Naive thymus-derived CD8-positive, alpha-beta T cell (primary cell): ENCODE results near the gene EBF3. TPM values are rescaled to one million over a fixed set of nuclear protein-coding genes. Genes with fewer than 3 reads are reported as not detected.

Experiments
- ATAC-seq, 2 donors: fragments of 150-1000 bp; cut with Tn5 transposase in 1 of 2; sonication (Bioruptor Pico), chemical (Tn5 transposase) in 1 of 2; 1 replicate in 1 of 2; 2 replicates in 1 of 2; pipeline ENCODE4 v1.10.0; 2021; ENCODE audit warnings: mild to moderate bottlenecking in 2 of 2, moderate library complexity in 2 of 2
- POLR2A ChIA-PET: fragments of 350-600 bp; sonication (Branson Sonifier 250); formaldehyde crosslinking; loops from one replicate; lab custom pipeline; 2021; ENCODE audit warnings: antibody characterized with exemption; lab: Charles Lee
- DNase-seq, 10 donors: peaks; one replicate each; pipeline versions ENCODE4 v3.0.0 to v3.0.0-alpha.2; 2020 to 2022
- H3K27ac Mint-ChIP-seq, 10 donors: one replicate each; pipeline ENCODE4 v1.8.0; 2020 to 2022; ENCODE audit warnings: mild to moderate bottlenecking in 10 of 10, mixed read lengths in 10 of 10, moderate library complexity in 4 of 10, inconsistent platforms in 1 of 10
- H3K27me3 Mint-ChIP-seq, 5 donors: one replicate each; pipeline ENCODE4 v1.8.0; 2021 to 2022; ENCODE audit warnings: mixed read lengths in 5 of 5
- H3K36me3 Mint-ChIP-seq, 3 donors: one replicate each; pipeline ENCODE4 v1.8.0; 2020 to 2022; ENCODE audit warnings: mixed read lengths in 3 of 3, mild to moderate bottlenecking in 2 of 3, inconsistent platforms in 1 of 3
- H3K4me1 Mint-ChIP-seq, 4 donors: one replicate each; pipeline ENCODE4 v1.8.0; 2021 to 2022; ENCODE audit warnings: mixed read lengths in 4 of 4
- H3K4me3 Mint-ChIP-seq, 10 donors: one replicate each; pipeline ENCODE4 v1.8.0; 2020 to 2022; ENCODE audit warnings: mild to moderate bottlenecking in 10 of 10, mixed read lengths in 10 of 10, moderate library complexity in 6 of 10, inconsistent platforms in 1 of 10
- H3K9me3 Mint-ChIP-seq, 9 donors: one replicate each; pipeline ENCODE4 v1.8.0; 2020 to 2022; ENCODE audit warnings: mixed read lengths in 9 of 9, mild to moderate bottlenecking in 3 of 9, inconsistent platforms in 1 of 9, moderate library complexity in 1 of 9
- polyA plus RNA-seq, 3 donors: library from polyadenylated mRNA; unstranded; fragments of 300-500 nt; fragmentation: Illumina TruSeq; gene quantifications; one replicate each; pipeline ENCODE4 v1.2.3, GENCODE V29; 2021
- total RNA-seq, 8 experiments: library from RNA in 2 of 8; stranded (reverse) in 2 of 8; gene quantifications; one replicate each; pipeline ENCODE4 v1.2.3 and lab custom pipeline; 2021 to 2026

EBF3 gene
- total and polyA plus RNA-seq, 5 experiments from 2014 or later, result not detected

GRCh38 chr10:129833994-129834739, 129.9 kb downstream of the EBF3 start:
- H3K27ac Mint-ChIP-seq, result peak overlapping the region in 1 of 10 donors; percentile 5
- no peak for ATAC-seq
- H3K4me1 Mint-ChIP-seq, result no peaks in the 10 kb centered on the region
- DNase-seq, result no peak
- H3K27me3 Mint-ChIP-seq, result peaks cover 0 to 2% (median 0%) of the 10 kb centered on the region in 5 donors
- POLR2A ChIA-PET, result no interaction called here
- H3K9me3 Mint-ChIP-seq, result no peaks in the 10 kb centered on the region
- no peak overlapping the region for H3K4me3 Mint-ChIP-seq
- H3K36me3 Mint-ChIP-seq, result no peaks in the 10 kb centered on the region

GRCh38 chr10:129833468-129833950, 130.6 kb downstream of the EBF3 start:
- ATAC-seq (no peak), DNase-seq (no peak)
- H3K27ac Mint-ChIP-seq, result no peak overlapping the region
- H3K9me3 Mint-ChIP-seq, result no peaks in the 10 kb centered on the region
- H3K4me3 Mint-ChIP-seq, result no peak overlapping the region
- POLR2A ChIA-PET, result no interaction called here
- no peaks in the 10 kb centered on the region for H3K36me3 Mint-ChIP-seq
- peaks cover 0 to 2% (median 0%) of the 10 kb centered on the region in 5 donors for H3K27me3 Mint-ChIP-seq
- H3K4me1 Mint-ChIP-seq, result no peaks in the 10 kb centered on the region

- Mint-ChIP-seq H3K4me3 (no peak overlapping the region), H3K36me3 (no peaks in the 10 kb centered on the region), H3K9me3 (no peaks in the 10 kb centered on the region), H3K27me3 (peaks cover 0 to 2% (median 0%) of the 10 kb centered on the region in 5 donors), H3K27ac (no peak overlapping the region), H3K4me1 (no peaks in the 10 kb centered on the region)
- DNase-seq (no peak), ATAC-seq (no peak)
- POLR2A ChIA-PET, result no interaction called here
Observed at GRCh38 chr10:129832573-129833467, 131.3 kb downstream of the EBF3 start.

DNA sequence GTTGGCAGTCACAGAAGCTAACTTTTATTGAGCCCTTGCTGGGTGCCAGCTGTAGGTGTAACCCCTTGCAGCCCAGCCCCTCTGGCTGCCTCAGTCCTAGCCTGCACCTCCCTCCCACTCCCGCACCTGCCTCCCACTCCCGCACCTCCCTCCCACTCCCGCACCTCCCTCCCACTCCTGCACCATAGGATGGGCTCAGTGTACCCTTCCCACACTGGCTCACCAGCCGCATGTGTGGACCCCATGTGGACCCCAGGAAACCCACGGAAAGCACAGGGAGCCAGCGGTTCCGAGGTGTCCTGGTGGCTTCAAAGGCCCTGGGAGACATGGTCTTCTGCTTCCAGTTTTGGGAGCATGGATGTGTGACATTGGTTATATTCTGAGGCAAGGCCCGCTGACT, 132.9 kb downstream of the EBF3 start:
- Mint-ChIP-seq H3K4me3 (no peak overlapping the region), H3K27ac (no peak overlapping the region), H3K4me1 (no peaks in the 10 kb centered on the region), H3K36me3 (no peaks in the 10 kb centered on the region), H3K27me3 (peaks cover 0 to 2% (median 0%) of the 10 kb centered on the region in 5 donors), H3K9me3 (no peaks in the 10 kb centered on the region)
- DNase-seq (no peak), ATAC-seq (no peak)
- POLR2A ChIA-PET, result no interaction called here

DNA sequence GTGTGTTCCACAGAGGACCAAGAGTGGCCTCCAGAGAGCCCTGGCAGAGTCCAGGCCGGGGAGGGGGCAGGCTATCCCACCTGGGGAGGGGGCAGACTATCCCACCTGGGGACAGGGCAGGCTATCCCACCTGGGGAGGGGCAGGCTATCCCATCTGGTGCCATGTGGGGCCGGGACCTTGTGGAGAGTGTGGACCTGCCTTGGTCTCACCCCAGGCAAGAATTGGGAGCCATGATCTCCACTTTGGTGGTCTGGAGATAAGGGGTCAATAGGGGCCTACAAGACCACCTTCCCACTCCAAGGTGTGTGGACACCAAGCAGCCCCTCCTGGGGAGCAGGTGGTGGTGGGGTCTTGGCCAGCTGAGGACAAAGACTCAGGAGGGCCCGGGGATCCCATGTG, 138.2 kb downstream of the EBF3 start:
- DNase-seq (no peak), ATAC-seq (no peak)
- Mint-ChIP-seq H3K4me1 (no peaks in the 10 kb centered on the region), H3K4me3 (no peak overlapping the region), H3K9me3 (no peaks in the 10 kb centered on the region), H3K36me3 (peaks cover 0 to 6% (median 0%) of the 10 kb centered on the region in 3 donors), H3K27me3 (peaks cover 0 to 5% (median 1%) of the 10 kb centered on the region in 5 donors), H3K27ac (no peak overlapping the region)
- POLR2A ChIA-PET, result no interaction called here

GRCh38 chr10:129825221-129825620, 138.9 kb downstream of the EBF3 start:
- POLR2A ChIA-PET, result no interaction called here
- ATAC-seq, result no peak
- H3K36me3 Mint-ChIP-seq, result peaks cover 0 to 6% (median 0%) of the 10 kb centered on the region in 3 donors
- H3K9me3 Mint-ChIP-seq, result peaks cover 0 to under 1% (median 0%) of the 10 kb centered on the region in 9 donors
- H3K4me1 Mint-ChIP-seq, result no peaks in the 10 kb centered on the region
- no peak overlapping the region for H3K27ac Mint-ChIP-seq
- peaks cover 0 to 5% (median 1%) of the 10 kb centered on the region in 5 donors for H3K27me3 Mint-ChIP-seq
- H3K4me3 Mint-ChIP-seq, result no peak overlapping the region
- DNase-seq, result no peak

DNA sequence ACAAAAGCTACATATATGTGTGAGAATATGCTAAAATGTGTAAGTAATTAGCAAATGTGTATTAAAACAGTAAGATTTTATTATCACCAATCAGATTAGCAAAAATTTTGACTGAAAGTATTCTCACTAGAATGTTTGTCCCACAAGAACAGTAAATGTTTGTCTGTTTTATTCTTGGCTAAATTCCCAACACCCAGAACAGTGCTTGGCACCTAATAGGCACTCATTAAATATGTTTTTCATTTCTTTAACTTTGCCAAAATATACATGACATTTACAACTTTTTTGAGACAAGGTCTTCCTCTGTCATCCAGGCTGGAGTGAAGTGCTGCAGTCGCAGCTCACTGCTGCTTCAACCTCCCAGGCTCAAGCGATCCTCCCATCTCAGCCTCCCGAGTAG, 143.6 kb downstream of the EBF3 start:
- no peak overlapping the region for H3K4me3 Mint-ChIP-seq
- DNase-seq (no peak), ATAC-seq (no peak)
- H3K27ac Mint-ChIP-seq, result peak overlapping the region in 1 of 10 donors; percentile 68
- peaks cover 0 to 19% (median 6%) of the 10 kb centered on the region in 9 donors for H3K9me3 Mint-ChIP-seq
- H3K27me3 Mint-ChIP-seq, result peaks cover 0 to 11% (median 5%) of the 10 kb centered on the region in 5 donors
- no peaks in the 10 kb centered on the region for H3K4me1 Mint-ChIP-seq
- peaks cover 3 to 14% (median 7%) of the 10 kb centered on the region in 3 donors for H3K36me3 Mint-ChIP-seq
- POLR2A ChIA-PET, result no interaction called here

GRCh38 chr10:129816656-129817045, 147.4 kb downstream of the EBF3 start:
- DNase-seq, result no peak
- Mint-ChIP-seq H3K27me3 (peaks cover 0 to 15% (median 10%) of the 10 kb centered on the region in 5 donors), H3K27ac (no peak overlapping the region), H3K4me3 (no peak overlapping the region), H3K9me3 (peaks cover 0 to 19% (median 6%) of the 10 kb centered on the region in 9 donors), H3K4me1 (no peaks in the 10 kb centered on the region), H3K36me3 (peaks cover 3 to 8% (median 7%) of the 10 kb centered on the region in 3 donors)
- no peak for ATAC-seq
- POLR2A ChIA-PET, result no interaction called here

GRCh38 chr10:129815898-129816655, 148.0 kb downstream of the EBF3 start:
- no peak for ATAC-seq
- Mint-ChIP-seq H3K4me3 (no peak overlapping the region), H3K27me3 (peaks cover 0 to 17% (median 10%) of the 10 kb centered on the region in 5 donors), H3K27ac (no peak overlapping the region), H3K4me1 (no peaks in the 10 kb centered on the region), H3K9me3 (peaks cover 0 to 19% (median 6%) of the 10 kb centered on the region in 9 donors), H3K36me3 (peaks cover 3 to 8% (median 7%) of the 10 kb centered on the region in 3 donors)
- DNase-seq, result no peak
- POLR2A ChIA-PET, result no interaction called here

DNA sequence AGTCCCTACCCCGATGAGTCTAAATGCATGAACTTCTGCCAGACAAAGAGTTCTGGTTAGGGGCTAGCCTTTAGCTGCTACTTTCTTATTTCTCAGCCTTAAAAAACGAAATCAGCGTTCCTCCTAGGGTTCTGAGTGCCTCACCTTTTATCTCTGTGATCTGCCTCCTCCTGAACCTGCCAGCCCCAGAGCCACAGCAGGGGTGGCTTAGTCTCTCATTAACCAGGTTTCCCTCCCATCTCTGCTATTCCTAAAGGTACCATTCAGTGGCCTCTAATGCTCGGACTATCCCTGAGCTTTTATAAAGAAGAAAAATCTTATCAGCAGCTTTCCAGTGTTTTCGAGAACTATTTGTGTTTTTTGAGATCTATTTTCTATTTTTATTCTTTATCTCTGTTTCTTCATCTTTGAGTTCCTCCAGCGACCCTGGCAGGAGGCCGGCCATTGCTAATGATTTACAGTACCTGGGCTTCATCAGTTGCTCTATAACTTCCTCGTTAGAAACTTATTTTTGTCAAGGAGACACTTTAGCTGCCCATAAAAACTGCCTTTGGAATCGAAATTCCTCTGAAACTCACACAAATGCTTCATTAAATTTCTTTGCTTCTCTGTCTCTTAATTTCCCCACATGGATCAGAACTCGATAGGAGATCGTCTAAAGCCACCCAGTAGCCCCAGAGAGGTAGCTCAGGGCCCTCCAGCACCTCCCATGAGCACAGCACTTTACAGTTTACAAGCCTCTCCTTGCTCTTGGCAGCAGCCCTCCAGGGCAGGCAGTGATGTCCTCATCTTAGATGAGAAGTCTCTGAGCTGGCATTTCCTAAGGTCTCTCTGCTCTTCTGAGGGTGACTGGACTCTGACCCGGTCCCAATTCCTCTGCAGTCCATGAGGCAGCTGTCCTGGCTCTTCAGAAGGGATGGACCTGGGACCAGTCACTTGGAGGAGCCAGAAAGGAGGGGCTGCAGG, 149.1 kb downstream of the EBF3 start:
- no peak for DNase-seq

DNA sequence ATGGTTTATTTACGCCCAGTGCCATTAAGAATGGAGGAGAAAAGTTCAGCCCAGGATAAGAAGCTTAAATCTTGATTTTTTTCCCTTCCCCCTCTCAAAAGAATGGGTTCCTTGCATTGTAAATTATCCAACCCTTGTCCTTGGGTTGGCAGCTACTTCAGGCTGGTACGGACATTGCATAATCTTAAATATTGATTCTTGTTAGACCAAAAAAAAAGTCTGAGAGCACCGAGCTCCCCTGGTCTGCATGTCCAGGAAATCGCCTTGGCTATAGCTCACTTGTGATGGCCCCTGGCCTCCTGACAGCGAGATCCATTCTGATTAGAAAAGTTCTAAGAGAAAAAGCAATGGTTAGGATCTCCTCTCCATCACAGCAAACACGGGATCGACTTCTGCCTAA, 151.7 kb downstream of the EBF3 start:
- no peak overlapping the region for H3K27ac Mint-ChIP-seq
- peaks cover 0 to 9% (median 2%) of the 10 kb centered on the region in 9 donors for H3K9me3 Mint-ChIP-seq
- no peaks in the 10 kb centered on the region for H3K4me1 Mint-ChIP-seq
- peaks cover 0 to 17% (median 8%) of the 10 kb centered on the region in 5 donors for H3K27me3 Mint-ChIP-seq
- no peak for ATAC-seq
- H3K4me3 Mint-ChIP-seq, result no peak overlapping the region
- POLR2A ChIA-PET, result no interaction called here
- DNase-seq, result no peak
- H3K36me3 Mint-ChIP-seq, result peaks cover 0 to 6% (median 3%) of the 10 kb centered on the region in 3 donors

More for the DNA sequence above, 149.1 kb downstream of the EBF3 start:
- POLR2A ChIA-PET, result no interaction called here
- ATAC-seq, result no peak
- Mint-ChIP-seq H3K36me3 (peaks cover 3 to 8% (median 7%) of the 10 kb centered on the region in 3 donors), H3K27ac (no peak overlapping the region), H3K4me3 (no peak overlapping the region), H3K27me3 (peaks cover 0 to 17% (median 10%) of the 10 kb centered on the region in 5 donors), H3K4me1 (no peaks in the 10 kb centered on the region), H3K9me3 (peaks cover 0 to 18% (median 6%) of the 10 kb centered on the region in 9 donors)
